Lower leg skin (tissue), 4 donors: ENCODE results near the gene GADD45B. TPM values are rescaled to one million over a fixed set of nuclear protein-coding genes. Genes with fewer than 3 reads are reported as not detected.
"Not testable (repeated sequence)": the region's sequence is repeated elsewhere in the genome, so short reads cannot be mapped to it uniquely, and the experiment has no call there.

Experiments used
- DNase-seq, 2 donors: peaks; one replicate each; pipeline ENCODE4 v3.0.0-alpha.2; 2019; ENCODE audit warnings: low spot score in 2 of 2
- H3K4me3 ChIP-seq: fragments of 200-600 bp; sonication (generic); 2 replicates; pipeline ENCODE4 v1.5.1; 2017; ENCODE audit warnings: mild to moderate bottlenecking, low read depth; ENCODE audit not compliant: poor library complexity, severe bottlenecking
- POLR2A ChIP-seq, 2 donors: fragments of 450-650 bp; IDR thresholded peaks; one replicate each; pipeline ENCODE4 v1.6.1; 2016 to 2017; ENCODE audit warnings: antibody characterized with exemption in 2 of 2, mild to moderate bottlenecking in 1 of 2, moderate library complexity in 1 of 2
- WGBS, 2 donors: methylation state at CpG; one replicate each; pipeline ENCODE4 v1.1.5; 2018; 5-methylcytosine and 5-hydroxymethylcytosine counted together
- intact Hi-C: fragments of 100-400 bp; cut with DNase I; formaldehyde crosslinking; loops from one replicate; pipeline ENCODE4 v1.15.0; 2023; ENCODE audit warnings: low total_unique reads
- total RNA-seq, 4 donors: library from RNA; depleted of rRNA; stranded (reverse); fragments of >200 nt; gene quantifications; one replicate each; pipeline ENCODE4 v1.1.0, GENCODE V29; 2016
- TF ChIP-seq, protein P1 (sequence below), 3 donors: fragments of 450-650 bp; IDR thresholded peaks; one replicate each; pipeline ENCODE4 v1.5.1; 2016; ENCODE audit warnings: antibody characterized with exemption in 3 of 3, mild to moderate bottlenecking in 3 of 3, moderate library complexity in 2 of 3

GADD45B gene
- total RNA-seq, 4 donors from 2014 or later: 74.0 to 205 (median 106) TPM

DNA sequence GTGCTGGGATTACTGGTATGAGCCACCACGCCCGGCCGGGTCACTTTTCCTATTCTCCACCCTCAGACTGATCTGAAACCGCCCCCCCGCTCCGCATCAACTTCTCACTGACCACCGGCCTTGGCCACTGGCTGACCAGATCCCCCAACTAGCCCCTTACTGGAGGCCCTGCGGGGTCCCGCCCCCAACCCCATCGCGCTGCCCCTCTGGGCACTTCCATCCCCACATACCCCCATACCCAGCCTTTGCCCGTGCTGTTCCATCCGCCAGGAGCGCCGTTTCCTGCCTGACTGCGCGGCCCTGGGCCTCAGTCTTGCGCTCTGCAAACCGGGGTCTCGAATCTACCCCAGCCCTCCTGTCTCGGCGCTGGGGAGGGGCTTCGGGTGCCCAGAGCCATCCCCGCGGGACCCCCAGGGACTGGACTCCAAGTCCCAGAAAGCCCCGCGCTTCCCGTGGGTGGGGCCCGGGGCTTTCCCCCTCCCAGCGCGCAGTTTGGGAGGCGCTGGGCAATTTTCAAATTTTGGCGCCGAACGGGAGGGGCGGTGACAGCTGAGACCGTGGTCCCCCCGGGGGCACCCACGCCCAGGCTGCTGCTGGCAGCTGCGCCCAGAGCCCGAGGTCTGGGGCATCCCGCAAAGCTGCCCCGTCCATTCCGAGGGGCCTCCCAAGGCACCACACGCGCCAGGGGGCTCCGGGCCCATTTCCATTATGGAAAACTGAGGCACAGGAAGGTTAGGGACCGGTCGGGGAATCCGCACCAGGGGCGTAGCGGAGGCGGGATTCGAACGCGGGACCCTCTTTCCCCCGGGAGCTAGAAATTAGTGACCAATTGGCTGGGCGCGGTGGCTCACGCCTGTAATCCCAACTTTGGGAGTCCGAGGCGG, 13.9 kb upstream of the GADD45B start:
- intact Hi-C loops: no loop called here
- 3 to 7% methylated on average over 38 to 54 of the region's 62 CpGs for WGBS, 2 donors
- DNase-seq: peak in 1 of 2 donors; percentile 89
- peak overlapping the region; percentile 44 for H3K4me3 ChIP-seq
- TF ChIP-seq, protein P1, sequence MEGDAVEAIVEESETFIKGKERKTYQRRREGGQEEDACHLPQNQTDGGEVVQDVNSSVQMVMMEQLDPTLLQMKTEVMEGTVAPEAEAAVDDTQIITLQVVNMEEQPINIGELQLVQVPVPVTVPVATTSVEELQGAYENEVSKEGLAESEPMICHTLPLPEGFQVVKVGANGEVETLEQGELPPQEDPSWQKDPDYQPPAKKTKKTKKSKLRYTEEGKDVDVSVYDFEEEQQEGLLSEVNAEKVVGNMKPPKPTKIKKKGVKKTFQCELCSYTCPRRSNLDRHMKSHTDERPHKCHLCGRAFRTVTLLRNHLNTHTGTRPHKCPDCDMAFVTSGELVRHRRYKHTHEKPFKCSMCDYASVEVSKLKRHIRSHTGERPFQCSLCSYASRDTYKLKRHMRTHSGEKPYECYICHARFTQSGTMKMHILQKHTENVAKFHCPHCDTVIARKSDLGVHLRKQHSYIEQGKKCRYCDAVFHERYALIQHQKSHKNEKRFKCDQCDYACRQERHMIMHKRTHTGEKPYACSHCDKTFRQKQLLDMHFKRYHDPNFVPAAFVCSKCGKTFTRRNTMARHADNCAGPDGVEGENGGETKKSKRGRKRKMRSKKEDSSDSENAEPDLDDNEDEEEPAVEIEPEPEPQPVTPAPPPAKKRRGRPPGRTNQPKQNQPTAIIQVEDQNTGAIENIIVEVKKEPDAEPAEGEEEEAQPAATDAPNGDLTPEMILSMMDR (IDR thresholded peaks at IDR 0.05): no peak
- TF ChIP-seq POLR2A (IDR thresholded peaks at IDR 0.05): no peak

DNA sequence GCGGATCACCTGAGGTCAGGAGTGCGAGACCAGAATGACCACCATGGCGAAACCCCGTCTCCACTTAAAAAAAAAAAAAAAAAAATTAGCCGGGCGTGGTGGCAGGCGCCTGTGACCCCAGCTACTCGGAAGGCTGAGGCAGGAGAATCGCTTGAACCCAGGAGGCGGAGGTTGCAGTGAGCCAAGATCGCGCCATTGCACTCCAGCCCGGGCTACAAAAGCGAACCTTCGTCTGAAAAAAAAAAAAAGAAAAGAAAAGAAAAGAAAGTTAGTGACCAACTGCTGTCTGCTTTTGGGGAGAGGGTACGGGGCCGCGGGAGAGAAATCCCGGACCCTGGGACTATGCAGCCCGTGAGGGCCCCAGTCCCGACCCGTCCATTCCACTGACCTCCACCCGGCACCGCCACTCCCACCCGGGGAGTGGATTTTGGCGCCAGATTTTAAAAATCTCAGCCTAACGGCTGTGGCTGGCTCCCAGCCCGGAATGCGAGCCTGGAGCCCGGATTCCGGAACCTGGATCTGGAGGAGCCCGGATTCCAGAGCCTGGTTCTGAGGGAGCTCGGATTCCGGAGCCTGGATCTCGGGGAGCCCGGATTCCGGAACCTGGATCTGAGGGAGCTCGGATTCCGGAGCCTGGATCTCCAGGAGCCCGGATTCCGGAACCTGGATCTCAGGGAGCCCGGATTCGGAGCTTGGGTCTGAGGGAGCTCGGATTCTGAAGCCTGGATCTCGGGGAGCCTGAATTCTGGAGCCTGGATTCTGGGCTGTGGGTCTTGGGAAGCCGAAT, 13.1 kb upstream of the GADD45B start:
- peak; percentile 84 to 96 for DNase-seq
- intact Hi-C loops: no loop called here
- H3K4me3 ChIP-seq: no peak overlapping the region
- WGBS, 2 donors: 10 to 12% methylated on average over 35 to 46 of the region's 46 CpGs
- TF ChIP-seq, protein P1 (IDR thresholded peaks at IDR 0.05): no peak
- TF ChIP-seq POLR2A (IDR thresholded peaks at IDR 0.05): no peak

DNA sequence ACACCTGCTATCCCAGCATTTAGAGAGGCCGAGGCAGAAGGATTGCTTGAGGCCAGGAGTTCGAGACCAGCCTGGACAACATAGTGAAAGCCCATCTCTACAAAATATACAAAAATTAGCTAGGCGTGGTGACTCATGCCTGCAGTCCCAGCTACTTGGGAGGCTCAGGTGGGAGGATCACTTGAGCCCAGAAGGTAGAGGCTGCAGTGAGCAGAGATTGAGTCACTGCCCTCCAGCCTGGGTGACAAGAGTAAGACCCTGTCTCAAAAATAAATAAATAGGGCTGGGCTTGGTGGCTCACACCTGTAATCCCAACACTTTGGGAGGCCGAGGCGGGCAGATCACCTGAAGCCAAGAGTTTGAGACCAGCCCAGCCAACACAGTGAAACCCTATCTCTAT, 12.2 kb upstream of the GADD45B start:
- 95 to 97% methylated on average over 5 of the region's 5 CpGs for WGBS, 2 donors
- DNase-seq, intact Hi-C loops, H3K4me3 ChIP-seq: not testable (repeated sequence)

DNA sequence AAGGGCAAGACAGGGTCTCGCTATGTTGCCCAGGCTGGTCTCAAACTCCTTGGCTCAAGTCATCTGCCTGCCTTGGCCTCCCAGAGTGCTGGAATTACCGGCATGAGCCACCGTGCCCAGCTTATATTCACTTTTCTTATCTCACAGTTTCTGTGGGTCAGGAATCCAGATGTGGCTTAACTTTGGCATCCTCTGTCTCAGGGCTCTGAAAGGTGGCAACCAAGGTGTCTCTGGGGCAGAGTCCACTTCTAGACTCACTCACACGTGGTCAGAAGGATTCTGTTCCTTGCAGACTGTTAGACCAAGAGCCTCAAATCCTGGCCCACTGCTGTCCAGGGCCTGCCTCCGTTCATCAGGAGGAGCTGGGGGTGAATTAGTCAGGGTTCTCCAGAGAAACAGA, 11.5 kb upstream of the GADD45B start:
- TF ChIP-seq, protein P1 (IDR thresholded peaks at IDR 0.05): no peak
- no peak for TF ChIP-seq POLR2A (IDR thresholded peaks at IDR 0.05)
- H3K4me3 ChIP-seq: no peak overlapping the region
- no peak for DNase-seq
- WGBS, 2 donors: 81% methylated on average over 5 of the region's 5 CpGs
- intact Hi-C loops: no loop called here

DNA sequence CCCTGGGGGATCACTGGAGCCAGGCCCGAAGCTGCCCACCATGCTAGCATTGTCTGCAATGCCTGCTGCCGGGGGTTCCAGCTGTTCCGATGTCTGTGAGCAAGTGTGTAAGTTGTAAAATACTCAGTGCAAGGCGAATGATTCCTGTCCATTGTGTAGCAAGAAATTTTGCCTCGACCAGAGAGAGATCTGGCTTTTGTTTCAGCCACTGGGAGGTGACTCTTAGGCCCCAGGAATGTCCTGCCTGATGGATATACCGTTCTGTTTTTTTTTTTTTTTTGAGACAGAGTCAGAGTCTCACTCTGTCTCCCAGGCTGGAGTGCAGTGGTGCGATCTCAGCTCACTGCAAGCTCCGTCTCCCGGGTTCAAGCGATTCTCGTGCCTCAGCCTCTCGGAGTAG, 7.3 kb upstream of the GADD45B start:
- no peak for DNase-seq
- no peak overlapping the region for H3K4me3 ChIP-seq
- 79 to 82% methylated on average over 12 of the region's 12 CpGs for WGBS, 2 donors
- intact Hi-C loops: no loop called here
- no peak for TF ChIP-seq POLR2A (IDR thresholded peaks at IDR 0.05)
- TF ChIP-seq, protein P1 (IDR thresholded peaks at IDR 0.05): no peak
